HFF-Myc (cell line): Measurements from ENCODE around the gene COX5B.
A peak's percentile ranks its signal among the peaks of the same experiment; 100 is the strongest.

ENCODE experiments used
- DNase-seq: peaks from one replicate; pipeline ENCODE4 v3.0.0-alpha.2; 2011; ENCODE audit warnings: low read depth; ENCODE audit errors: extremely low read depth
- H3K4me3 ChIP-seq: replicated peaks from 2 replicates; pipeline ENCODE4 v1.5.1; 2011; ENCODE audit warnings: low read depth, mild to moderate bottlenecking, control low read depth, low read length
- TF ChIP-seq, protein P1 (sequence below): IDR thresholded peaks from 2 replicates; pipeline ENCODE4 v1.5.1; 2012; ENCODE audit warnings: mild to moderate bottlenecking, low read depth, low read length, control low read depth; ENCODE audit errors: missing control alignments

Gene COX5B

DNA sequence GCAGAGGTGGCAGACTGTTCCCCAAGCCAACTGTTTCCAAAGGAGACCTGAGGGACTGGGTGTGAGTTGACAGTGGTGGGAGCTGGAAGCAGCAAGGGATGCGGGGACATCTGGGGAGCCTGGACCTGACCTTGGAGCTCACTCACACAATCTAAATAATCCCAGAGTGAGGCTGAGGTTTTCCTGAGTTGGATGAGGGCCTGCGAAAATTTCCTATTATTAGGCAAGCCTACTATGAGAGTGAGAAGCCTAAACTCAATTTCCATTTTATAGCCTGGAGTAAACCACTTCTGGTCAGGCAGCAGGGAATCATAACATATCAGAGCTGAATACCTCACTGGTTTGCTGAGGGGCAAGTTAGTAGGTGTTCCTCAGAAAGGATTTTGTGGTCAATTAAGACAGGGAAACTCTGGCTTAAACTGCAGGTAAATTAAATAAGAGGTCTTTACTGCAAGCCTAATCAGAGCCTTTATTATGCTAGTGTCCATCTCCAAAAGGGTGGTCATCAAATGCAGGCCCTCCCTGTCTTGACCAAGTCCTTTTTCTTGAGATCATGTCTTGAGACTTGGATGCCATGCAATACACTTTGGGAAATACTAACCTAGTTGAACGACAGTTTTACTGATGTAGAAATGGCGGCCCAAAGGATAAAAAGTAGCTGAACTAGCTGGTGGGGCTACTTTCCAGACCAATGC is 1.7 kb upstream of the COX5B start:
- TF ChIP-seq, protein P1, sequence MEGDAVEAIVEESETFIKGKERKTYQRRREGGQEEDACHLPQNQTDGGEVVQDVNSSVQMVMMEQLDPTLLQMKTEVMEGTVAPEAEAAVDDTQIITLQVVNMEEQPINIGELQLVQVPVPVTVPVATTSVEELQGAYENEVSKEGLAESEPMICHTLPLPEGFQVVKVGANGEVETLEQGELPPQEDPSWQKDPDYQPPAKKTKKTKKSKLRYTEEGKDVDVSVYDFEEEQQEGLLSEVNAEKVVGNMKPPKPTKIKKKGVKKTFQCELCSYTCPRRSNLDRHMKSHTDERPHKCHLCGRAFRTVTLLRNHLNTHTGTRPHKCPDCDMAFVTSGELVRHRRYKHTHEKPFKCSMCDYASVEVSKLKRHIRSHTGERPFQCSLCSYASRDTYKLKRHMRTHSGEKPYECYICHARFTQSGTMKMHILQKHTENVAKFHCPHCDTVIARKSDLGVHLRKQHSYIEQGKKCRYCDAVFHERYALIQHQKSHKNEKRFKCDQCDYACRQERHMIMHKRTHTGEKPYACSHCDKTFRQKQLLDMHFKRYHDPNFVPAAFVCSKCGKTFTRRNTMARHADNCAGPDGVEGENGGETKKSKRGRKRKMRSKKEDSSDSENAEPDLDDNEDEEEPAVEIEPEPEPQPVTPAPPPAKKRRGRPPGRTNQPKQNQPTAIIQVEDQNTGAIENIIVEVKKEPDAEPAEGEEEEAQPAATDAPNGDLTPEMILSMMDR, result no peak
- no peak for DNase-seq
- no peak overlapping the region for H3K4me3 ChIP-seq

- TF ChIP-seq, protein P1, result no peak
- DNase-seq, result no peak
- peak overlapping the region; percentile 76 for H3K4me3 ChIP-seq
Measured at GRCh38 chr2:97645112-97645694, 659 bp upstream of the COX5B start.

- no peak for DNase-seq
- H3K4me3 ChIP-seq, result peak overlapping the region; percentile 76
- TF ChIP-seq, protein P1, result no peak
Measured at GRCh38 chr2:97646977-97647376, 1.1 kb downstream of the COX5B start.

GRCh38 chr2:97651114-97651513 is 5.3 kb downstream of the COX5B start:
- no peak for DNase-seq
- TF ChIP-seq, protein P1, result no peak
- H3K4me3 ChIP-seq, result no peak overlapping the region

GRCh38 chr2:97653473-97653872 is 7.6 kb downstream of the COX5B start:
- no peak for DNase-seq
- TF ChIP-seq, protein P1, result no peak
- no peak overlapping the region for H3K4me3 ChIP-seq

DNA sequence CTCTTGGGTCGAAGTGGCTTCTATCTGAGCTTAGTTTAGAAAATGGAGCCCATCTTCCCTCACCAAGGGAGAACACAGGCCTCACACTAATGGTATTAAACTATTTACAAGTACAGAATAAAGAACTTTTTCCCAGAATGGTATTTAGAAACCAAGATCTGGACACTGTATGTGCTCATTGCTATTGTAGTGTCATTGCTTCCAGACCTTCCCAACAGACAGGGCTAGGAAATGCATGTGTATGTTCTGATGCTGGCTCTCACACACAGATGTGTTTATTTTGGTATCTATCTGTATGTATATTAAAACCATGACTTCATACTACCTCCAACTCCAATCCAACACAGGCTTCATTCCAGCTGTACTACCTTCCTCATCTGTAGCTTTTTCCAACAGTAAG is 8.0 kb downstream of the COX5B start:
- H3K4me3 ChIP-seq, result no peak overlapping the region
- TF ChIP-seq, protein P1, result no peak
- DNase-seq, result no peak

DNA sequence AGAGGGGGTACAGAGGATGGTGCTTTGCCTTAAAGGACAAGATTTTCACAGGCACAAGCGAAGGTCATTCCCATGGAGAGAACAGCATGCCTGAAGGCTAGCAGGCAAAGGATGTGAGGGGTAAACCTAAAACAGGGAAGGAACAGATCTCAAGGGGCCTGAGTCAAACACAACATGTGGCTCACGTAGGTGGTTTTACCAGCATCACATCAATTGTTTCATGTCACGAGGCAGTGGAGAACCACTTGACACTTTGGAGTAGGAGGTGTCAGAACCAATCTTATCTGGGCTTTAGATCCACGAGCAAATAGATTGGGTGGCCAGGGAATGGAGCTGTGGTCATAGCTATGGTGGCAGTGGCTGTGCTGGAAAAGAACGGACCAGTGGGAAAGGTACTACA is 8.4 kb downstream of the COX5B start:
- H3K4me3 ChIP-seq, result no peak overlapping the region
- DNase-seq, result no peak
- TF ChIP-seq, protein P1, result no peak
